NB4 (cell line): Measurements from ENCODE around the gene BTBD9.

Experiments
- DNase-seq: peaks from one replicate; pipeline ENCODE4 v3.0.0; 2010; ENCODE audit warnings: low read depth
- H3K4me3 ChIP-seq: one replicate; pipeline ENCODE4 v1.5.1; 2011; ENCODE audit warnings: mild to moderate bottlenecking, low read depth, low read length, moderate library complexity
- MYC ChIP-seq: IDR thresholded peaks from 2 replicates; pipeline ENCODE4 v1.6.1; 2011; ENCODE audit warnings: low read depth, low read length
- POLR2A ChIP-seq: IDR thresholded peaks from 2 replicates; pipeline ENCODE4 v1.6.1; 2011; ENCODE audit warnings: mild to moderate bottlenecking; ENCODE audit not compliant: insufficient read length; ENCODE audit errors: extremely low read depth
- TF ChIP-seq, protein P1 (sequence below): IDR thresholded peaks from 2 replicates; pipeline ENCODE4 v1.6.1; 2011; ENCODE audit warnings: low read depth, low read length
- TF ChIP-seq, protein P2 (sequence below): IDR thresholded peaks from one replicate; pipeline ENCODE4 v1.5.1; 2012; ENCODE audit warnings: low read depth, low read length

Gene BTBD9

GRCh38 chr6:38142178-38142902, 497.4 kb downstream of the BTBD9 start:
- no peak overlapping the region for H3K4me3 ChIP-seq
- no peak for DNase-seq

GRCh38 chr6:38141716-38142115, 498.0 kb downstream of the BTBD9 start:
- TF ChIP-seq, protein P1, sequence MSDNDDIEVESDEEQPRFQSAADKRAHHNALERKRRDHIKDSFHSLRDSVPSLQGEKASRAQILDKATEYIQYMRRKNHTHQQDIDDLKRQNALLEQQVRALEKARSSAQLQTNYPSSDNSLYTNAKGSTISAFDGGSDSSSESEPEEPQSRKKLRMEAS: no peak
- TF ChIP-seq MYC: no peak
- TF ChIP-seq POLR2A: no peak
- no peak overlapping the region for H3K4me3 ChIP-seq
- DNase-seq: no peak

More at GRCh38 chr6:38142178-38142902, 497.4 kb downstream of the BTBD9 start:
- TF ChIP-seq MYC (no peak), POLR2A (no peak)
- TF ChIP-seq, protein P1: no peak
- TF ChIP-seq, protein P2, sequence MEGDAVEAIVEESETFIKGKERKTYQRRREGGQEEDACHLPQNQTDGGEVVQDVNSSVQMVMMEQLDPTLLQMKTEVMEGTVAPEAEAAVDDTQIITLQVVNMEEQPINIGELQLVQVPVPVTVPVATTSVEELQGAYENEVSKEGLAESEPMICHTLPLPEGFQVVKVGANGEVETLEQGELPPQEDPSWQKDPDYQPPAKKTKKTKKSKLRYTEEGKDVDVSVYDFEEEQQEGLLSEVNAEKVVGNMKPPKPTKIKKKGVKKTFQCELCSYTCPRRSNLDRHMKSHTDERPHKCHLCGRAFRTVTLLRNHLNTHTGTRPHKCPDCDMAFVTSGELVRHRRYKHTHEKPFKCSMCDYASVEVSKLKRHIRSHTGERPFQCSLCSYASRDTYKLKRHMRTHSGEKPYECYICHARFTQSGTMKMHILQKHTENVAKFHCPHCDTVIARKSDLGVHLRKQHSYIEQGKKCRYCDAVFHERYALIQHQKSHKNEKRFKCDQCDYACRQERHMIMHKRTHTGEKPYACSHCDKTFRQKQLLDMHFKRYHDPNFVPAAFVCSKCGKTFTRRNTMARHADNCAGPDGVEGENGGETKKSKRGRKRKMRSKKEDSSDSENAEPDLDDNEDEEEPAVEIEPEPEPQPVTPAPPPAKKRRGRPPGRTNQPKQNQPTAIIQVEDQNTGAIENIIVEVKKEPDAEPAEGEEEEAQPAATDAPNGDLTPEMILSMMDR: no peak

DNA sequence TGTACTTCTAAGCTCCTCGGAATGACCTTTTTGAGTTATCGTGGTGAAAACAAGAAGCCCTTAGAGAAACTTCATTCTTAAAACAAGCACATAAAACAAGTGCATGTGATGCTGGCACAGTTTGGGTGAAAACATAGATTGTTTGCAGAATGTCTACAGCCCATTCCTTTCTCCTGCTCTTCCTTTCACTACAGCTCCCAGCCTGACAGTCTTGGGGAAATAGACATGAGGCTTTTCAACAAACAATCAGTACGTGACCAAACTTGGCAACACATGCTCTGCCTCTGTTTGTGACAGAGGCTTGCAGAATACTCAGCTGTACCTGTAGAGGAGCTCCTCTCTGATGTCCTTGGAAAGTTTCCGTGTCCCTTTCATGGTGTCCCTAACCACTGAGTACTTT, 498.6 kb downstream of the BTBD9 start:
- TF ChIP-seq POLR2A: no peak
- TF ChIP-seq, protein P1: no peak
- no peak for TF ChIP-seq MYC
- TF ChIP-seq, protein P2: no peak
- DNase-seq: no peak
- no peak overlapping the region for H3K4me3 ChIP-seq

DNA sequence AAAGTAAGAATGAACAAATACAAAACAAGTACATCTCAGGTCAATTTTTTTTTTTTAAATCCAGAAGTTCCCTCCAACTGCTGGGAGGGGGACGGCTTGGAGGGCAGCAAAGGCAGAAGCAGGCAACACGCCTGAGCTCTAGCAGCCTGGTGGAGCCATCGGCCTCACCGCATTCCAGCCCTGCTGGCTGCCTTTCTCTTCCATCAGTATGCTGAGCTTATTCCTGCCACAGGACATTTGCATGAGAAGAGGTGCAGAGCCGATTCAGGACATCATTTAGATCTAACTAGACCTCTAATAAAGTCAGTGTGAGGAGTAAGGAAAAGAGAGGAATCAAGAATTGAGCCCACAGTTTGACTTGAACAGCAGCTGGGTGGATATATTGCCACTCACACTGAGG, 501.4 kb downstream of the BTBD9 start:
- no peak overlapping the region for H3K4me3 ChIP-seq
- TF ChIP-seq, protein P2: no peak
- TF ChIP-seq POLR2A (no peak), MYC (no peak)
- TF ChIP-seq, protein P1: no peak
- no peak for DNase-seq

- DNase-seq: no peak
- TF ChIP-seq, protein P1: no peak
- TF ChIP-seq, protein P2: no peak
- TF ChIP-seq POLR2A: no peak
- no peak for TF ChIP-seq MYC
- no peak overlapping the region for H3K4me3 ChIP-seq
Measured at GRCh38 chr6:38137608-38138265, 502.0 kb downstream of the BTBD9 start.

- DNase-seq: no peak
- H3K4me3 ChIP-seq: no peak overlapping the region
- TF ChIP-seq, protein P2: no peak
- TF ChIP-seq POLR2A (no peak), MYC (no peak)
- TF ChIP-seq, protein P1: no peak
Measured at GRCh38 chr6:38136547-38136946, 503.2 kb downstream of the BTBD9 start.
